SH-SY5Y (cell line): ENCODE data around the gene ZBTB47.

Experiments used
- GATA2 ChIP-seq: IDR thresholded peaks from 2 replicates; pipeline ENCODE4 v1.6.1; 2011; ENCODE audit warnings: mild to moderate bottlenecking, low read depth, low read length
- GATA3 ChIP-seq: IDR thresholded peaks from 2 replicates; pipeline ENCODE4 v1.6.1; 2011; ENCODE audit warnings: low read depth, mild to moderate bottlenecking, low read length, moderate library complexity

- TF ChIP-seq GATA2 (no peak), GATA3 (no peak)
Measured at GRCh38 chr3:42694366-42694765, 40.9 kb downstream of the ZBTB47 start.
